ENCODE measurements around the gene CC2D2A. TPM values are rescaled to one million over a fixed set of nuclear protein-coding genes. Genes with fewer than 3 reads are reported as not detected.
"Not testable (repeated sequence)": the region's sequence is repeated elsewhere in the genome, so short reads cannot be mapped to it uniquely, and the experiment has no call there.

CC2D2A gene
- total RNA-seq, 4 donors from 2014 or later, result 5.6 to 36.7 (median 9.6) TPM

GRCh38 chr4:15612136-15612535 is 142.5 kb downstream of the CC2D2A start:
- Histone ChIP-seq H3K4me3 (no peak overlapping the region), H3K27ac (no peak overlapping the region), H3K4me1 (no peaks in the 10 kb centered on the region), H3K9me3 (no peaks in the 10 kb centered on the region), H3K27me3 (no peaks in the 10 kb centered on the region), H3K36me3 (no peaks in the 10 kb centered on the region)
- TF ChIP-seq POLR2A (IDR thresholded peaks at IDR 0.05), result no peak
- TF ChIP-seq POLR2AphosphoS5 (IDR thresholded peaks at IDR 0.05), result no peak
- TF ChIP-seq EP300 (IDR thresholded peaks at IDR 0.05; ENCODE audit: low read depth), result no peak
- no peak for TF ChIP-seq CTCF (IDR thresholded peaks at IDR 0.05)
- in situ Hi-C loops (cut with MboI; ENCODE audit: low pct_ligation_motif_present in 1 of 4, low pct_unique_long_range_greater_than_20kb in 1 of 4, low sequenced_read_pairs in 3 of 4) (no loop called here), intact Hi-C loops (cut with DNase I; ENCODE audit: low total_unique reads) (no loop called here)
- WGBS, 2 donors (ENCODE audit: low coverage in 1 of 2), result 96 to 97% methylated on average over 2 of the region's 2 CpGs
- no peak for DNase-seq

- in situ Hi-C loops (cut with MboI; ENCODE audit: low pct_ligation_motif_present in 1 of 4, low pct_unique_long_range_greater_than_20kb in 1 of 4, low sequenced_read_pairs in 3 of 4); H3K27me3 ChIP-seq; H3K9me3 ChIP-seq; H3K4me1 ChIP-seq; H3K4me3 ChIP-seq; intact Hi-C loops (cut with DNase I; ENCODE audit: low total_unique reads); H3K27ac ChIP-seq; DNase-seq: not testable (repeated sequence)
- 98% methylated on average over 19 of the region's 24 CpGs; no CpG with 5 or more reads in 1 of the 2 donors for WGBS, 2 donors (ENCODE audit: low coverage in 1 of 2)
- peaks cover 0 to 18% (median 2%) of the 10 kb centered on the region in 4 donors for H3K36me3 ChIP-seq
Measured at GRCh38 chr4:15614891-15615290, 145.2 kb downstream of the CC2D2A start.

GRCh38 chr4:15617407-15617806 is 147.7 kb downstream of the CC2D2A start:
- Histone ChIP-seq H3K36me3 (peaks cover 0 to 26% (median 3%) of the 10 kb centered on the region in 4 donors), H3K9me3 (peaks cover 9 to 20% of the 10 kb centered on the region in 2 donors)
- WGBS, 2 donors (ENCODE audit: low coverage in 1 of 2), result 91 to 93% methylated on average over 4 to 5 of the region's 5 CpGs

GRCh38 chr4:15636818-15637217 is 167.1 kb downstream of the CC2D2A start:
- Histone ChIP-seq H3K36me3 (peaks cover 0 to 60% (median 22%) of the 10 kb centered on the region in 4 donors), H3K9me3 (no peaks in the 10 kb centered on the region), H3K4me3 (no peak overlapping the region), H3K27ac (no peak overlapping the region), H3K4me1 (no peaks in the 10 kb centered on the region), H3K27me3 (no peaks in the 10 kb centered on the region)
- DNase-seq, result no peak
- intact Hi-C loops (cut with DNase I; ENCODE audit: low total_unique reads) (no loop called here), in situ Hi-C loops (cut with MboI; ENCODE audit: low pct_ligation_motif_present in 1 of 4, low pct_unique_long_range_greater_than_20kb in 1 of 4, low sequenced_read_pairs in 3 of 4) (loop anchor here in 1 of 4 donors (25.0 kb wide), 1 partner anchor 400 kb away; no protein-coding TSS in a partner anchor)
- TF ChIP-seq POLR2AphosphoS5 (IDR thresholded peaks at IDR 0.05) (no peak), CTCF (IDR thresholded peaks at IDR 0.05) (no peak), EP300 (IDR thresholded peaks at IDR 0.05; ENCODE audit: low read depth) (no peak), POLR2A (IDR thresholded peaks at IDR 0.05) (no peak)
- 83 to 88% methylated on average over 1 of the region's 1 CpG for WGBS, 2 donors (ENCODE audit: low coverage in 1 of 2)

More at GRCh38 chr4:15617407-15617806, 147.7 kb downstream of the CC2D2A start:
- in situ Hi-C loops (cut with MboI; ENCODE audit: low pct_ligation_motif_present in 1 of 4, low pct_unique_long_range_greater_than_20kb in 1 of 4, low sequenced_read_pairs in 3 of 4); H3K27ac ChIP-seq; DNase-seq; H3K27me3 ChIP-seq; H3K4me3 ChIP-seq; intact Hi-C loops (cut with DNase I; ENCODE audit: low total_unique reads); H3K4me1 ChIP-seq: not testable (repeated sequence)

- H3K4me3 ChIP-seq, result no peak overlapping the region
- no peak overlapping the region for H3K27ac ChIP-seq
- no peaks in the 10 kb centered on the region for H3K27me3 ChIP-seq
- H3K4me1 ChIP-seq, result peaks cover 0 to 9% (median 0%) of the 10 kb centered on the region in 4 donors
- in situ Hi-C loops (cut with MboI; ENCODE audit: low pct_ligation_motif_present in 1 of 4, low pct_unique_long_range_greater_than_20kb in 1 of 4, low sequenced_read_pairs in 3 of 4) (loop anchor here in 1 of 4 donors (25.0 kb wide), 1 partner anchor 401 kb away; no protein-coding TSS in a partner anchor), intact Hi-C loops (cut with DNase I; ENCODE audit: low total_unique reads) (no loop called here)
- peaks cover 0 to 47% (median 20%) of the 10 kb centered on the region in 4 donors for H3K36me3 ChIP-seq
- DNase-seq, result no peak
- H3K9me3 ChIP-seq, result no peaks in the 10 kb centered on the region
- 95 to 98% methylated on average over 6 of the region's 6 CpGs for WGBS, 2 donors (ENCODE audit: low coverage in 1 of 2)
- no peak for TF ChIP-seq POLR2AphosphoS5 (IDR thresholded peaks at IDR 0.05)
- TF ChIP-seq EP300 (IDR thresholded peaks at IDR 0.05; ENCODE audit: low read depth), result no peak
- TF ChIP-seq POLR2A (IDR thresholded peaks at IDR 0.05), result no peak
- no peak for TF ChIP-seq CTCF (IDR thresholded peaks at IDR 0.05)
Measured at GRCh38 chr4:15638418-15638817, 168.7 kb downstream of the CC2D2A start.

Data from transverse colon (tissue), 4 donors.